Smooth muscle cell (in vitro differentiated cells): ENCODE results near the gene SNX1. TPM values are rescaled to one million over a fixed set of nuclear protein-coding genes. Genes with fewer than 3 reads are reported as not detected.
A peak's percentile ranks its signal among the peaks of the same experiment; 100 is the strongest.
"Not testable (repeated sequence)": the region's sequence is repeated elsewhere in the genome, so short reads cannot be mapped to it uniquely, and the experiment has no call there.

Experiments used
- DNase-seq: peaks from one replicate; lab custom pipeline; 2025; ENCODE audit not compliant: unreplicated experiment; lab: John Stamatoyannopoulos, UW
- H2AFZ ChIP-seq: fragments of 200-600 bp; sonication (generic); 2 replicates; pipeline ENCODE4 v1.6.0; 2016; ENCODE audit warnings: antibody characterized with exemption, low read depth, mild to moderate bottlenecking
- H3F3A ChIP-seq: fragments of 200-600 bp; sonication (generic); 2 replicates; pipeline ENCODE4 v1.6.0; 2017; ENCODE audit warnings: antibody characterized with exemption, low read depth
- H3K27ac ChIP-seq: fragments of 200-600 bp; sonication (generic); 2 replicates; pipeline ENCODE4 v1.5.1; 2016; ENCODE audit warnings: low read depth, mild to moderate bottlenecking
- H3K27me3 ChIP-seq: fragments of 200-600 bp; sonication (generic); 2 replicates; pipeline ENCODE4 v1.6.1; 2016; ENCODE audit warnings: low read depth, mild to moderate bottlenecking
- H3K36me3 ChIP-seq: fragments of 200-600 bp; sonication (generic); 2 replicates; pipeline ENCODE4 v1.5.1; 2016; ENCODE audit warnings: low read depth
- H3K4me1 ChIP-seq: fragments of 200-600 bp; sonication (generic); 2 replicates; pipeline ENCODE4 v1.5.1; 2016; ENCODE audit warnings: low read depth
- H3K4me2 ChIP-seq: fragments of 200-600 bp; sonication (generic); 2 replicates; pipeline ENCODE4 v1.6.0; 2016; ENCODE audit warnings: mild to moderate bottlenecking
- H3K4me3 ChIP-seq: fragments of 200-600 bp; sonication (generic); 2 replicates; pipeline ENCODE4 v1.5.1; 2016; ENCODE audit warnings: mild to moderate bottlenecking
- H3K79me2 ChIP-seq: fragments of 200-600 bp; sonication (generic); 2 replicates; pipeline ENCODE4 v1.6.0; 2016; ENCODE audit warnings: low read depth, mild to moderate bottlenecking
- H3K9ac ChIP-seq: fragments of 200-600 bp; sonication (generic); 2 replicates; pipeline ENCODE4 v1.6.0; 2016; ENCODE audit warnings: low read depth
- H3K9me3 ChIP-seq: fragments of 200-600 bp; sonication (generic); replicated peaks from 2 replicates; pipeline ENCODE4 v1.5.1; 2016; ENCODE audit warnings: low read depth
- H4K20me1 ChIP-seq: fragments of 200-600 bp; sonication (generic); 2 replicates; pipeline ENCODE4 v1.6.0; 2016; ENCODE audit warnings: low read depth
- WGBS: methylation state at CpG from one replicate; pipeline ENCODE4 v1.1.7; 2016; ENCODE audit warnings: low lambda C conversion rate; 5-methylcytosine and 5-hydroxymethylcytosine counted together
- polyA plus RNA-seq: library from polyadenylated mRNA; unstranded; fragments of >200 nt; fragmentation: Nextera tagmentation; extraction: Ambion mirVana; gene quantifications from 2 replicates; pipeline ENCODE4 v1.2.1, GENCODE V29; 2016
- total RNA-seq: library from RNA; depleted of rRNA; stranded (reverse); fragments of >200 nt; gene quantifications from 2 replicates; pipeline ENCODE4 v1.2.3, GENCODE V29; 2014
- TF ChIP-seq, protein P1 (sequence below): fragments of 200-600 bp; sonication (generic); IDR thresholded peaks from 2 replicates; pipeline ENCODE4 v1.5.1; 2017; ENCODE audit warnings: borderline replicate concordance, mild to moderate bottlenecking, antibody characterized with exemption; ENCODE audit not compliant: insufficient read depth, poor library complexity, severe bottlenecking

SNX1 gene
- total and polyA plus RNA-seq, 2 experiments from 2014 or later, result 33.8 to 41.2 TPM

DNA sequence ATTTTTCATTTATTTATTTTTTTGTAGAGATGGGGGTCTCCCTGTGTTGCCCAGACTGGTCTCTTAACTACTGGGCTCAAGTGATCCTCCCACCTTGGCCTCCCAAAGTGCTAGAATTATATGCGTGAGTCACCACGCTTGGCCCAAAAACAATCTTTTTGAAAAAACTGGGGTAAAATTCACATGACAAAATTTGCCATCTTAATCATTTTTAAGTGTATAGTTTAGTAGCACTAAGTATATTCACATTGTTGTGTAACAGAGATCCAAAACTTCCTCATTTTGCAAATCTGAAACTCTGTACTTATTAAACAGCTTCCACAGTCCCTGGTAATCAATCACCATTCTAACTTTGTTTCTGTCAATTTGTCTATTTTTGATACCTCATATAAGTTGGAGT, 5.2 kb downstream of the SNX1 start:
- Histone ChIP-seq H3F3A (peaks cover 5% of the 10 kb centered on the region), H3K9me3 (no peaks in the 10 kb centered on the region), H3K36me3 (no peaks in the 10 kb centered on the region), H3K27me3 (no peaks in the 10 kb centered on the region), H3K9ac (no peak overlapping the region), H3K4me3 (no peak overlapping the region), H2AFZ (no peak overlapping the region), H4K20me1 (peaks cover 98% of the 10 kb centered on the region), H3K27ac (no peak overlapping the region), H3K4me2 (no peak overlapping the region), H3K79me2 (peaks cover 94% of the 10 kb centered on the region), H3K4me1 (peaks cover 8% of the 10 kb centered on the region)
- TF ChIP-seq, protein P1, sequence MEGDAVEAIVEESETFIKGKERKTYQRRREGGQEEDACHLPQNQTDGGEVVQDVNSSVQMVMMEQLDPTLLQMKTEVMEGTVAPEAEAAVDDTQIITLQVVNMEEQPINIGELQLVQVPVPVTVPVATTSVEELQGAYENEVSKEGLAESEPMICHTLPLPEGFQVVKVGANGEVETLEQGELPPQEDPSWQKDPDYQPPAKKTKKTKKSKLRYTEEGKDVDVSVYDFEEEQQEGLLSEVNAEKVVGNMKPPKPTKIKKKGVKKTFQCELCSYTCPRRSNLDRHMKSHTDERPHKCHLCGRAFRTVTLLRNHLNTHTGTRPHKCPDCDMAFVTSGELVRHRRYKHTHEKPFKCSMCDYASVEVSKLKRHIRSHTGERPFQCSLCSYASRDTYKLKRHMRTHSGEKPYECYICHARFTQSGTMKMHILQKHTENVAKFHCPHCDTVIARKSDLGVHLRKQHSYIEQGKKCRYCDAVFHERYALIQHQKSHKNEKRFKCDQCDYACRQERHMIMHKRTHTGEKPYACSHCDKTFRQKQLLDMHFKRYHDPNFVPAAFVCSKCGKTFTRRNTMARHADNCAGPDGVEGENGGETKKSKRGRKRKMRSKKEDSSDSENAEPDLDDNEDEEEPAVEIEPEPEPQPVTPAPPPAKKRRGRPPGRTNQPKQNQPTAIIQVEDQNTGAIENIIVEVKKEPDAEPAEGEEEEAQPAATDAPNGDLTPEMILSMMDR, result no peak
- WGBS, result 98% methylated on average over 2 of the region's 2 CpGs
- no peak for DNase-seq

DNA sequence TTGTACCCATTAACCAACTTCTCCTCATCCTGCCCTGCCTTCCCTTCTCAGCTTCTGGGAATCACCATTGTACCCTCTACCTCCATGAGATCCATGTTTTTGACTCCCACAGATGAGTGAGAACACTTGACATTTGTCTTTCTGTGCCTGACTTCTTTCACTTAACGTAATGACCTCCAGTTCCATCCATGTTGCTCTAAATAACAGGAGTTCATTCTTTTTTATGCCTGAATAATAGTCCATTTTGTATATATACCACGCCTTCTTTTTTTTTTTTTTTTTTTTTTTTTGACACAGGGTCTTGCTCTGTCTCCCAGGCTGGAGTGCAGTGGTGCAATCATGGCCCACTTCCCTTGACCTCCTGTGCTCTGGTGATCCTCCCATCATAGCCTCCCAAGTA, 6.7 kb downstream of the SNX1 start:
- peaks cover 100% of the 10 kb centered on the region for H4K20me1 ChIP-seq

DNA sequence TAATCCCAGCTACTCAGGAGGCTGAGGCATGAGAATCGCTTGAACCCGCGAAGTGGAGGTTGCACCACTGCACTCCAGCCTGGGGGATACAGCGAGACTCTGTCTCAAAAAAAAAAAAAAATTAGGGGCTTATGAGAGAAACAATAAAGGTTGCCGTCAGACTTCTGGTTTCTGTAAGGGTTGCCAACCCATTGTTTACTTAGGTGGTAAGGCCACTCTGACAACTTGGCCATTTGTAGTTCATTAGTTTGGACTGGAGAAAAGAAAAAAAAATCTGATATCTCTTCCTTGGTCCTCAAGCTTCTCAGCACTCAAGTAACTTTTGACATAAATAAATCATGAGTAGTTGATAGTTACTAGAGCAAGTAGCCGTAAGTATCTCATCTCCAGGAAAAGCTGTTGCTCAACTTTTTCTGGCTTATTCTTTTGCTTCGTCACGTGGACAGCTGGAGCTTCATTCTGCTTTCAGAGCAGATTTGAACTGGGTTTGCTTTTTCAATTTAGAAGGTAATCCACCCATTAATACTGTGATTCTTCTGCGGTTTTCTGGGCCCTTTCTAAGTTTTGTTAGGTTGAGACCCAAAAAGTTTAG, 9.4 kb downstream of the SNX1 start:
- Histone ChIP-seq H3K4me3 (no peak overlapping the region), H3K36me3 (no peaks in the 10 kb centered on the region), H2AFZ (no peak overlapping the region), H3K9ac (no peak overlapping the region), H3F3A (no peaks in the 10 kb centered on the region), H3K9me3 (no peaks in the 10 kb centered on the region), H3K27ac (no peak overlapping the region), H3K79me2 (peaks cover 92% of the 10 kb centered on the region), H3K4me2 (peak overlapping the region; percentile 38), H4K20me1 (peaks cover 100% of the 10 kb centered on the region), H3K27me3 (no peaks in the 10 kb centered on the region), H3K4me1 (no peaks in the 10 kb centered on the region)
- TF ChIP-seq, protein P1, result no peak
- 80% methylated on average over 9 of the region's 9 CpGs for WGBS
- DNase-seq, result no peak

More for the DNA sequence above, 6.7 kb downstream of the SNX1 start:
- no peak for DNase-seq
- peaks cover 4% of the 10 kb centered on the region for H3K4me1 ChIP-seq
- 99% methylated on average over 2 of the region's 2 CpGs for WGBS
- no peaks in the 10 kb centered on the region for H3K36me3 ChIP-seq
- no peak overlapping the region for H3K4me2 ChIP-seq
- no peak overlapping the region for H3K27ac ChIP-seq
- no peak overlapping the region for H3K4me3 ChIP-seq
- H3K9me3 ChIP-seq, result no peaks in the 10 kb centered on the region
- H3K9ac ChIP-seq, result no peak overlapping the region
- TF ChIP-seq, protein P1, result no peak
- no peaks in the 10 kb centered on the region for H3K27me3 ChIP-seq
- H3F3A ChIP-seq, result no peaks in the 10 kb centered on the region
- no peak overlapping the region for H2AFZ ChIP-seq
- H3K79me2 ChIP-seq, result peaks cover 93% of the 10 kb centered on the region

DNA sequence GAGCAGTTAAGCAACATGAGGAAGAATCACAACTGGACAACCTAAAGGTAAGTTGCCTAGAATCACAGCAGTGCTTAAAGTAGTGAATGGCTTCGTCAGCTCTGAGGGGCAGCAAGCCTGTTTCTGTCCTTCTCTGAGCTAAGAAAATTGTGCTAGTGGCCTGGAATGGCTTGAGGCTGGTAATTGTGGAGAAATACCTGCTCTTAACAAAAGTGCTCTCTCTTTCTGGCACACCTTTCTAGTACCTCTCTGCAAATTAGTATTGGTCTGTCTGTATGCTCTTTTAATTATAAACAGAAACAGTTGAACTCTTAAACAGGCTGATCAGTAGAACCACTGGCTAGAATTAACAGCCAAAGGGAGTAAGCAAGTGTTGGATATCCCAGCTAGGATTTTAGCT, 11.6 kb downstream of the SNX1 start:
- H3K9me3 ChIP-seq, result no peaks in the 10 kb centered on the region
- H2AFZ ChIP-seq, result no peak overlapping the region
- no peak overlapping the region for H3K27ac ChIP-seq
- no peak for DNase-seq
- H3K4me1 ChIP-seq, result no peaks in the 10 kb centered on the region
- no peaks in the 10 kb centered on the region for H3F3A ChIP-seq
- WGBS, result 79% methylated on average over 1 of the region's 1 CpG
- peaks cover 100% of the 10 kb centered on the region for H4K20me1 ChIP-seq
- H3K4me3 ChIP-seq, result no peak overlapping the region
- no peaks in the 10 kb centered on the region for H3K27me3 ChIP-seq
- no peak overlapping the region for H3K4me2 ChIP-seq
- TF ChIP-seq, protein P1, result no peak
- peaks cover 85% of the 10 kb centered on the region for H3K79me2 ChIP-seq
- H3K36me3 ChIP-seq, result no peaks in the 10 kb centered on the region
- H3K9ac ChIP-seq, result no peak overlapping the region

DNA sequence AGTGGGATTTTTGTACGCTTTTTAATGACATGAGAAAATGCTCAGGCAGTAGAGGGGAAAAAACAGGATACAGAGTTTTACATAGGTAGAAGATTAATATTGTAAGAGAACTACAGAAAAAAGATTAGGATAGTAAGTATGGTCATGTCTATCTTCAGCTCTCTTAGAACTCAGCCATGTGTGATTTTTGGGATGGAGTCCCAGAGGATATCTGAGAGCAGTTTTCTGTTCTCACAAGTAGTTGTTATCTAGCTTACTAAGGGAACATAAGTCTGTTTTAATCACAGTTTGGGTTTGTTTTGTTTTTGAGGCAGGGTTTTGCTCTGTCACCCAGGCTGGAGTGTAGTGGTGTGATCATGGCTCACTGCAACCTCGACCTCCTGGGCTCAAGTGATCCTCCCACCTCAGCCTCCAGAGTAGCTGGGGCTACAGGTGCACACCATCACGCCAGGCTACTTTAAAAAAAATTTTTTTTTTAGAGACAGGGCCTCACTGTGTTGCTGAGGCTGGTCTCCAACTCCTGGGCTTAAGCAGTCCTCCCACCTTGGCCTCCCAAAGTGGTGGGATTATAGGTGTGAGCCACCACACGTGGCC, 14.4 kb downstream of the SNX1 start:
- not testable (repeated sequence) for H3F3A ChIP-seq, H3K4me2 ChIP-seq, H3K4me3 ChIP-seq, H3K4me1 ChIP-seq, H3K27ac ChIP-seq, H2AFZ ChIP-seq, H3K9me3 ChIP-seq, H3K36me3 ChIP-seq, H3K27me3 ChIP-seq, H3K9ac ChIP-seq, DNase-seq
- peaks cover 59% of the 10 kb centered on the region for H3K79me2 ChIP-seq
- peaks cover 80% of the 10 kb centered on the region for H4K20me1 ChIP-seq
- 93% methylated on average over 4 of the region's 4 CpGs for WGBS
